K562 (cell line): ENCODE measurements around the gene SGMS1. TPM values are rescaled to one million over a fixed set of nuclear protein-coding genes. Genes with fewer than 3 reads are reported as not detected.

Experiments
- ATF7 ChIP-seq: fragments of 450-650 bp; IDR thresholded peaks from 2 replicates; pipeline ENCODE4 v1.7.1; 2014; ENCODE audit warnings: mild to moderate bottlenecking, moderate library complexity
- BHLHE40 ChIP-seq: IDR thresholded peaks from 2 replicates; pipeline ENCODE4 v1.6.1; 2011; ENCODE audit warnings: low read length, improper control_type of control experiment
- CEBPZ ChIP-seq: fragments of 150-350 bp; IDR thresholded peaks from 2 replicates; pipeline ENCODE4 v1.6.1; 2014; ENCODE audit warnings: low read depth, mild to moderate bottlenecking, low read length, borderline replicate concordance
- CREB3L1 ChIP-seq: fragments of 450-650 bp; IDR thresholded peaks from 2 replicates; pipeline ENCODE4 v1.6.1; 2014; ENCODE audit warnings: low read depth, mild to moderate bottlenecking, moderate library complexity, borderline replicate concordance
- DPF2 ChIP-seq: fragments of 450-650 bp; IDR thresholded peaks from 2 replicates; pipeline ENCODE4 v1.6.1; 2016
- E2F8 ChIP-seq: fragments of 450-650 bp; IDR thresholded peaks from 2 replicates; pipeline ENCODE4 v1.7.1; 2018; ENCODE audit warnings: mild to moderate bottlenecking, low read depth; ENCODE audit not compliant: partially characterized antibody
- ETS2 ChIP-seq: IDR thresholded peaks from 2 replicates; pipeline ENCODE4 v1.6.1; 2016; ENCODE audit warnings: borderline replicate concordance, missing genetic modification characterization, mild to moderate bottlenecking, moderate library complexity, missing compliant biosample characterization; ENCODE audit not compliant: poor library complexity, severe bottlenecking
- HEY1 ChIP-seq: fragments of 250-450 bp; sonication (Bioruptor Pico); IDR thresholded peaks from 2 replicates; pipeline ENCODE4 v1.5.0; 2020; ENCODE audit warnings: mild to moderate bottlenecking, moderate library complexity, borderline replicate concordance
- JUND ChIP-seq, 2 experiments: IDR thresholded peaks; 2 replicates in 1 of 2; 3 replicates in 1 of 2; pipeline ENCODE4 v1.6.1; 2011; ENCODE audit warnings: borderline replicate concordance in 2 of 2, low read depth in 2 of 2, low read length in 2 of 2, improper control_type of control experiment in 1 of 2, missing biosample characterization in 1 of 2, missing genetic modification characterization in 1 of 2, missing genetic modification reagents in 1 of 2
- L3MBTL2 ChIP-seq: fragments of 450-650 bp; IDR thresholded peaks from 2 replicates; pipeline ENCODE4 v1.6.1; 2016; ENCODE audit warnings: mild to moderate bottlenecking, moderate library complexity
- MAFG ChIP-seq: fragments of 450-650 bp; conservative IDR thresholded peaks from 2 replicates; pipeline ENCODE4 v1.6.1; 2016; ENCODE audit warnings: missing genetic modification characterization, missing compliant biosample characterization
- RAD51 ChIP-seq: fragments of 450-650 bp; IDR thresholded peaks from 2 replicates; pipeline ENCODE4 v1.7.1; 2016; ENCODE audit warnings: low read depth, mild to moderate bottlenecking, borderline replicate concordance
- TCF7 ChIP-seq: sonication (generic); IDR thresholded peaks from 2 replicates; pipeline ENCODE4 v1.6.1; 2016; ENCODE audit warnings: antibody characterized with exemption, borderline replicate concordance
- TRIM25 ChIP-seq: fragments of 450-650 bp; IDR thresholded peaks from 2 replicates; pipeline ENCODE4 v1.7.0; 2016; ENCODE audit warnings: borderline replicate concordance
- ZKSCAN8 ChIP-seq: fragments of 200-800 bp; sonication (Bioruptor generic); IDR thresholded peaks from 2 replicates; pipeline ENCODE4 v1.6.1; 2016; ENCODE audit warnings: missing genetic modification characterization, missing compliant biosample characterization
- polyA plus RNA-seq, 8 experiments: library from polyadenylated mRNA; depleted of rRNA in 4 of 8; stranded (reverse) in 5 of 8; unstranded in 3 of 8; fragments of >200 nt; fragmentation: Nextera tagmentation in 2 of 8; fragmentation: Illumina TruSeq in 1 of 8; extraction: Ambion mirVana in 2 of 8; extraction: Trizol in 1 of 8; gene quantifications; 2 replicates each; pipeline versions ENCODE4 v1.2.1 to v1.2.3, GENCODE V29; 2011 to 2014; ENCODE audit warnings: inconsistent platforms in 1 of 8, missing spikeins in 1 of 8
- total RNA-seq, 7 experiments: library from RNA; depleted of rRNA in 6 of 7; stranded (reverse); fragments of >200 nt in 6 of 7; fragmentation: Illumina TruSeq in 2 of 7; extraction: Trizol in 2 of 7; gene quantifications; 2 replicates each; pipeline versions ENCODE4 v1.2.1 to v1.2.3, GENCODE V29; 2011 to 2021; ENCODE audit warnings: low replicate concordance in 1 of 7

The SGMS1 gene
- total and polyA plus RNA-seq, 9 of the 15 experiments (the other 6 are each of a cell fraction or from before 2014, with no cell fraction given), result 22.6 to 232 (median 82.2) TPM

- TF ChIP-seq TRIM25, result no peak
- TF ChIP-seq BHLHE40, result peak; percentile 42; the same call in 1 of the 2 replicates
- peak; percentile 92 for TF ChIP-seq L3MBTL2
- no peak for TF ChIP-seq ETS2
- TF ChIP-seq ATF7, result 0 out of 2 replicates have a peak, but pooled peaks have one; percentile 29
- TF ChIP-seq MAFG, result peak; percentile 52; the same call in 1 of the 2 replicates
- TF ChIP-seq CREB3L1, result peak; percentile 43; the same call in 1 of the 2 replicates
- peak; percentile 25; the same call in 1 of the 2 replicates for TF ChIP-seq RAD51
- no peak for TF ChIP-seq ZKSCAN8 (CRISPR knock-in tag)
- TF ChIP-seq JUND (IDR thresholded peaks at IDR 0.05; ENCODE audit: borderline replicate concordance, low read depth, low read length), result peak; percentile 10; the same call in 1 of the 2 replicates
- peak; percentile 64; the same call in 2 of the 3 replicates for TF ChIP-seq JUND (tag; IDR thresholded peaks at IDR 0.05; ENCODE audit: borderline replicate concordance, low read depth, low read length)
- TF ChIP-seq E2F8, result peak; percentile 12
- 0 out of 2 replicates have a peak, but pooled peaks have one; percentile 24 for TF ChIP-seq TCF7
- peak; percentile 57 for TF ChIP-seq DPF2
- no peak for TF ChIP-seq HEY1 (CRISPR knock-in tag)
- TF ChIP-seq CEBPZ, result no peak
Measured at GRCh38 chr10:50544857-50545429, 78.8 kb downstream of the SGMS1 start (continued).
